DOHH2 (cell line): Measurements from ENCODE around the gene FBXO10.

Experiments used
- H3F3A ChIP-seq: fragments of 200-600 bp; sonication (generic), shearing (Covaris generic); 2 replicates; pipeline ENCODE4 v1.6.0; 2016; ENCODE audit warnings: antibody characterized with exemption, mild to moderate bottlenecking; ENCODE audit not compliant: control insufficient read depth, insufficient read depth
- H3K27ac ChIP-seq: fragments of 200-600 bp; sonication (generic); 2 replicates; pipeline ENCODE4 v1.5.1; 2014; ENCODE audit warnings: low read depth, mild to moderate bottlenecking, low read length, moderate library complexity
- H3K27me3 ChIP-seq: fragments of 200-600 bp; sonication (generic); 2 replicates; pipeline ENCODE4 v1.6.1; 2014; ENCODE audit warnings: mild to moderate bottlenecking, low read length, mixed read lengths; ENCODE audit not compliant: control insufficient read depth
- H3K36me3 ChIP-seq: fragments of 200-600 bp; sonication (generic); 2 replicates; pipeline ENCODE4 v1.6.1; 2014; ENCODE audit warnings: mild to moderate bottlenecking, low read length, moderate library complexity, mixed read lengths; ENCODE audit not compliant: control insufficient read depth
- H3K4me1 ChIP-seq: fragments of 200-600 bp; sonication (generic); 2 replicates; pipeline ENCODE4 v1.6.1; 2014; ENCODE audit warnings: mild to moderate bottlenecking, low read length, mixed read lengths; ENCODE audit not compliant: control insufficient read depth
- H3K4me2 ChIP-seq: fragments of 200-600 bp; sonication (generic); 2 replicates; pipeline ENCODE4 v1.6.0; 2014; ENCODE audit warnings: mild to moderate bottlenecking, low read length, moderate library complexity
- H3K4me3 ChIP-seq: fragments of 200-600 bp; sonication (generic); 2 replicates; pipeline ENCODE4 v1.5.1; 2014; ENCODE audit warnings: mild to moderate bottlenecking, low read length, mixed read lengths
- H3K79me2 ChIP-seq: fragments of 200-600 bp; sonication (generic); 2 replicates; pipeline ENCODE4 v1.6.1; 2014; ENCODE audit warnings: mild to moderate bottlenecking, low read length, mixed read lengths; ENCODE audit not compliant: control insufficient read depth
- H3K9me2 ChIP-seq: fragments of 200-600 bp; sonication (generic); replicated peaks from 2 replicates; pipeline ENCODE4 v1.6.1; 2014; ENCODE audit warnings: mild to moderate bottlenecking, low read length, mixed read lengths; ENCODE audit not compliant: control insufficient read depth
- H3K9me3 ChIP-seq: fragments of 200-600 bp; sonication (generic); 2 replicates; pipeline ENCODE4 v1.6.1; 2014; ENCODE audit warnings: antibody characterized with exemption, low read length, mixed read lengths; ENCODE audit not compliant: control insufficient read depth, insufficient read depth
- H4K20me1 ChIP-seq: fragments of 200-600 bp; sonication (generic); 2 replicates; pipeline ENCODE4 v1.6.0; 2014; ENCODE audit warnings: low read depth, mild to moderate bottlenecking, antibody characterized with exemption, low read length, moderate library complexity; ENCODE audit not compliant: control insufficient read depth, insufficient read depth
- EZH2phosphoT487 ChIP-seq: fragments of 200-600 bp; sonication (generic); IDR thresholded peaks from 2 replicates; pipeline ENCODE4 v1.6.1; 2017; ENCODE audit warnings: borderline replicate concordance, mild to moderate bottlenecking, antibody characterized with exemption, low read length, moderate library complexity, mixed read lengths
- TF ChIP-seq, protein P1 (sequence below): fragments of 200-600 bp; sonication (generic); IDR thresholded peaks from one replicate; pipeline ENCODE4 v1.5.1; 2014; ENCODE audit warnings: antibody characterized with exemption, mild to moderate bottlenecking, low read depth, low read length; ENCODE audit not compliant: poor library complexity, severe bottlenecking

FBXO10 gene

GRCh38 chr9:37508834-37509206 is 67.4 kb downstream of the FBXO10 start:
- Histone ChIP-seq H3F3A (peaks cover 12% of the 10 kb centered on the region; the same call in 1 of the 2 replicates), H3K27me3 (no peaks in the 10 kb centered on the region), H3K27ac (no peak overlapping the region), H3K4me3 (no peak overlapping the region), H3K9me2 (no peaks in the 10 kb centered on the region), H3K4me2 (no peak overlapping the region), H3K79me2 (no peaks in the 10 kb centered on the region), H3K4me1 (peaks cover 9% of the 10 kb centered on the region), H3K36me3 (peaks cover 53% of the 10 kb centered on the region), H3K9me3 (no peaks in the 10 kb centered on the region), H4K20me1 (no peaks in the 10 kb centered on the region)
- TF ChIP-seq, protein P1, sequence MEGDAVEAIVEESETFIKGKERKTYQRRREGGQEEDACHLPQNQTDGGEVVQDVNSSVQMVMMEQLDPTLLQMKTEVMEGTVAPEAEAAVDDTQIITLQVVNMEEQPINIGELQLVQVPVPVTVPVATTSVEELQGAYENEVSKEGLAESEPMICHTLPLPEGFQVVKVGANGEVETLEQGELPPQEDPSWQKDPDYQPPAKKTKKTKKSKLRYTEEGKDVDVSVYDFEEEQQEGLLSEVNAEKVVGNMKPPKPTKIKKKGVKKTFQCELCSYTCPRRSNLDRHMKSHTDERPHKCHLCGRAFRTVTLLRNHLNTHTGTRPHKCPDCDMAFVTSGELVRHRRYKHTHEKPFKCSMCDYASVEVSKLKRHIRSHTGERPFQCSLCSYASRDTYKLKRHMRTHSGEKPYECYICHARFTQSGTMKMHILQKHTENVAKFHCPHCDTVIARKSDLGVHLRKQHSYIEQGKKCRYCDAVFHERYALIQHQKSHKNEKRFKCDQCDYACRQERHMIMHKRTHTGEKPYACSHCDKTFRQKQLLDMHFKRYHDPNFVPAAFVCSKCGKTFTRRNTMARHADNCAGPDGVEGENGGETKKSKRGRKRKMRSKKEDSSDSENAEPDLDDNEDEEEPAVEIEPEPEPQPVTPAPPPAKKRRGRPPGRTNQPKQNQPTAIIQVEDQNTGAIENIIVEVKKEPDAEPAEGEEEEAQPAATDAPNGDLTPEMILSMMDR: no peak
- TF ChIP-seq EZH2phosphoT487: no peak

- H3F3A ChIP-seq: peaks cover 12% of the 10 kb centered on the region; the same call in 1 of the 2 replicates
- no peak overlapping the region for H3K4me2 ChIP-seq
- no peaks in the 10 kb centered on the region for H4K20me1 ChIP-seq
- H3K9me2 ChIP-seq: no peaks in the 10 kb centered on the region
- TF ChIP-seq EZH2phosphoT487: no peak
- TF ChIP-seq, protein P1: no peak
- H3K36me3 ChIP-seq: peaks cover 58% of the 10 kb centered on the region
- no peaks in the 10 kb centered on the region for H3K27me3 ChIP-seq
- H3K4me1 ChIP-seq: peaks cover 9% of the 10 kb centered on the region
- H3K79me2 ChIP-seq: no peaks in the 10 kb centered on the region
- H3K4me3 ChIP-seq: no peak overlapping the region
- H3K9me3 ChIP-seq: no peaks in the 10 kb centered on the region
- no peak overlapping the region for H3K27ac ChIP-seq
Measured at GRCh38 chr9:37508135-37508833, 67.9 kb downstream of the FBXO10 start.

- Histone ChIP-seq H3K4me2 (no peak overlapping the region), H3F3A (peaks cover 12% of the 10 kb centered on the region; the same call in 1 of the 2 replicates), H3K9me3 (no peaks in the 10 kb centered on the region), H3K9me2 (no peaks in the 10 kb centered on the region), H3K4me1 (peaks cover 9% of the 10 kb centered on the region), H3K4me3 (no peak overlapping the region), H3K27me3 (no peaks in the 10 kb centered on the region), H3K27ac (no peak overlapping the region), H4K20me1 (no peaks in the 10 kb centered on the region), H3K79me2 (no peaks in the 10 kb centered on the region), H3K36me3 (peaks cover 64% of the 10 kb centered on the region)
- no peak for TF ChIP-seq EZH2phosphoT487
- TF ChIP-seq, protein P1: no peak
Measured at GRCh38 chr9:37507566-37508134, 68.5 kb downstream of the FBXO10 start.
